ENCODE measurements around the gene GALNT14.

Gene GALNT14

GRCh38 chr2:31053929-31054782, 84.1 kb downstream of the GALNT14 start:
- Histone ChIP-seq H3K4me3 (ENCODE audit: low read depth, low read length) (no peak overlapping the region), H3K9me3 (no peaks in the 10 kb centered on the region), H3K36me3 (no peaks in the 10 kb centered on the region), H3K27me3 (no peaks in the 10 kb centered on the region), H3K4me1 (peaks cover 10% of the 10 kb centered on the region)
- TF ChIP-seq, protein P1, sequence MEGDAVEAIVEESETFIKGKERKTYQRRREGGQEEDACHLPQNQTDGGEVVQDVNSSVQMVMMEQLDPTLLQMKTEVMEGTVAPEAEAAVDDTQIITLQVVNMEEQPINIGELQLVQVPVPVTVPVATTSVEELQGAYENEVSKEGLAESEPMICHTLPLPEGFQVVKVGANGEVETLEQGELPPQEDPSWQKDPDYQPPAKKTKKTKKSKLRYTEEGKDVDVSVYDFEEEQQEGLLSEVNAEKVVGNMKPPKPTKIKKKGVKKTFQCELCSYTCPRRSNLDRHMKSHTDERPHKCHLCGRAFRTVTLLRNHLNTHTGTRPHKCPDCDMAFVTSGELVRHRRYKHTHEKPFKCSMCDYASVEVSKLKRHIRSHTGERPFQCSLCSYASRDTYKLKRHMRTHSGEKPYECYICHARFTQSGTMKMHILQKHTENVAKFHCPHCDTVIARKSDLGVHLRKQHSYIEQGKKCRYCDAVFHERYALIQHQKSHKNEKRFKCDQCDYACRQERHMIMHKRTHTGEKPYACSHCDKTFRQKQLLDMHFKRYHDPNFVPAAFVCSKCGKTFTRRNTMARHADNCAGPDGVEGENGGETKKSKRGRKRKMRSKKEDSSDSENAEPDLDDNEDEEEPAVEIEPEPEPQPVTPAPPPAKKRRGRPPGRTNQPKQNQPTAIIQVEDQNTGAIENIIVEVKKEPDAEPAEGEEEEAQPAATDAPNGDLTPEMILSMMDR (IDR thresholded peaks at IDR 0.05; ENCODE audit: low read depth, low read length): no peak
- DNase-seq: no peak

- TF ChIP-seq, protein P1 (IDR thresholded peaks at IDR 0.05; ENCODE audit: low read depth, low read length): no peak
- Histone ChIP-seq H3K4me3 (ENCODE audit: low read depth, low read length) (no peak overlapping the region), H3K4me1 (peaks cover 10% of the 10 kb centered on the region), H3K9me3 (no peaks in the 10 kb centered on the region), H3K27me3 (no peaks in the 10 kb centered on the region), H3K36me3 (no peaks in the 10 kb centered on the region)
- no peak for DNase-seq
Measured at GRCh38 chr2:31052284-31052683, 86.0 kb downstream of the GALNT14 start.

- TF ChIP-seq, protein P1 (IDR thresholded peaks at IDR 0.05; ENCODE audit: low read depth, low read length): no peak
- Histone ChIP-seq H3K4me3 (ENCODE audit: low read depth, low read length) (no peak overlapping the region), H3K9me3 (no peaks in the 10 kb centered on the region), H3K27me3 (no peaks in the 10 kb centered on the region), H3K36me3 (no peaks in the 10 kb centered on the region), H3K4me1 (peaks cover 10% of the 10 kb centered on the region)
- DNase-seq: no peak
Measured at GRCh38 chr2:31051258-31052140, 86.7 kb downstream of the GALNT14 start.

DNA sequence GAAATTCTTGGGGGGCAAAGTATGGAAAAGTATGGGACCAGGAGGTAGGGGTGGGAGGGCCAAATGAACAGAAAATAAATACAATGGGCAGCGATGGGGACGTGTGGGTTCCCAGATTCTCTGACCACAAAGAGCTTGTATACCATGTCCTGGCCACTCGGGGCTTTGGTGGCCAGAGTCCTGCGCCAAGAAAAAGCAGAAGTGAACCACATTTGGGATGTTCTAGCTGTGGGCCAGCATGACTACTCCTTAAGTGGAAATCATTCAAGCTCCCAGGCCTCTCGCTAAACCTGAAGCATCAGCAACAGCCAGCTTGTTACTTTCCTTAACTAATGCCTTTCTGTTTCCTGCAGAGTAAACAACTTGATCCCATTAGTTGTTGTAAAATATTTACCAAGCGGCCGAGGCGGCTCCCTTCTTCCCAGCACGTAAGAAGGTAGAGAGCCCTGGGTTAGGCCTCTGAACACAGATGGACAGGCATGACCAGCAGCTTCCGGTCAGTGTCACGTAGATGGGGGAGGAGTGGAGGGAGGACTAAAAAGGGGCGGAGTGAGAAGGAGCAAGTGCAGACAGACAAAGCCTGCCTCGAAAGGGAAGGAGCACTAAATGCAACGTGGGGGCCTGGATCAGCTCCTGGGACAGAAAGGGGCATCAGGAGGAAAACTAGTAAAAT, 88.2 kb downstream of the GALNT14 start:
- Histone ChIP-seq H3K4me3 (ENCODE audit: low read depth, low read length) (no peak overlapping the region), H3K27me3 (no peaks in the 10 kb centered on the region), H3K4me1 (peaks cover 3% of the 10 kb centered on the region), H3K36me3 (no peaks in the 10 kb centered on the region), H3K9me3 (no peaks in the 10 kb centered on the region)
- DNase-seq: no peak
- TF ChIP-seq, protein P1 (IDR thresholded peaks at IDR 0.05; ENCODE audit: low read depth, low read length): no peak

- no peaks in the 10 kb centered on the region for H3K36me3 ChIP-seq
- no peaks in the 10 kb centered on the region for H3K27me3 ChIP-seq
- no peaks in the 10 kb centered on the region for H3K9me3 ChIP-seq
- DNase-seq: no peak
- no peak overlapping the region for H3K4me3 ChIP-seq (ENCODE audit: low read depth, low read length)
- TF ChIP-seq, protein P1 (IDR thresholded peaks at IDR 0.05; ENCODE audit: low read depth, low read length): no peak
- no peaks in the 10 kb centered on the region; the same call in 1 of the 2 replicates for H3K4me1 ChIP-seq
Measured at GRCh38 chr2:31049264-31049663, 89.0 kb downstream of the GALNT14 start.

Data from BE2C (cell line).